DMS153 (cell line): ENCODE data around the gene NSG1.

Source experiments
- DNase-seq: peaks from one replicate; lab custom pipeline; 2025; lab: John Stamatoyannopoulos, UW

Gene NSG1

DNA sequence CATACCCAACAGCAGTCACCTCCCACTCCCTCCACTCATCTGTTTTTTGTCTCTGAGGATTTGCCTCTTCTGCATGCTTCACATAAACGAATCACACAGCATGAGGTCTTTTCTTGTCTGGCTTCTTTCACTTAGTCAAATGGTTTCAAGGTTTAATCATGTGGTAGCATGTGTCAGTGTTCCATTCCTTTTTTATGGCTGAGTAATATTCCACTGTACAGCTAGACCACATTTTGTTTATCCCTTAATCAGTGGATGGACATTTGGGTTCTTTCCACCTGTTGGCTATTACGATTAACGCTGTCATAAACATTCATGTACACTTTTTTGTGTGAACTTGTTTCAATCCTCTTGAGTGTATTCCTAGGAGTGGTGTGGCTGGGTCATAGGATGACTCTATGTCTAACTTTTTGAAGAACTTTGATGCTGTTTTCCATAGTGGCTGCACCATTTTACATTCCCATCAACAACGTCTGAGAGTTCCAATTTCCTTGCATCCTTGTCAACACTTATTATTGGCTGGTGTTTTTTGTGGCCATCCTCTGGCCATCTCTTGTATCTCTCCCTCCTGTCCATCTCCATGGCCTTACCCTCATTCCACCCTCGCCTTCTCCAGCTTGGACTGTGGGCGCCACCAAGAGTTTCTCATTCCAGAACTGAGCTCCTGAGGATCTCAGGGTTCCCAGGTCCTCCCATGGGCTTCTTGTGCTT, 12.4 kb upstream of the NSG1 start:
- DNase-seq, result no peak

- DNase-seq, result no peak
These were observed 10.8 kb upstream of the NSG1 start for GRCh38 chr4:4376074-4376473.

GRCh38 chr4:4377191-4377590, 9.7 kb upstream of the NSG1 start:
- no peak for DNase-seq

DNA sequence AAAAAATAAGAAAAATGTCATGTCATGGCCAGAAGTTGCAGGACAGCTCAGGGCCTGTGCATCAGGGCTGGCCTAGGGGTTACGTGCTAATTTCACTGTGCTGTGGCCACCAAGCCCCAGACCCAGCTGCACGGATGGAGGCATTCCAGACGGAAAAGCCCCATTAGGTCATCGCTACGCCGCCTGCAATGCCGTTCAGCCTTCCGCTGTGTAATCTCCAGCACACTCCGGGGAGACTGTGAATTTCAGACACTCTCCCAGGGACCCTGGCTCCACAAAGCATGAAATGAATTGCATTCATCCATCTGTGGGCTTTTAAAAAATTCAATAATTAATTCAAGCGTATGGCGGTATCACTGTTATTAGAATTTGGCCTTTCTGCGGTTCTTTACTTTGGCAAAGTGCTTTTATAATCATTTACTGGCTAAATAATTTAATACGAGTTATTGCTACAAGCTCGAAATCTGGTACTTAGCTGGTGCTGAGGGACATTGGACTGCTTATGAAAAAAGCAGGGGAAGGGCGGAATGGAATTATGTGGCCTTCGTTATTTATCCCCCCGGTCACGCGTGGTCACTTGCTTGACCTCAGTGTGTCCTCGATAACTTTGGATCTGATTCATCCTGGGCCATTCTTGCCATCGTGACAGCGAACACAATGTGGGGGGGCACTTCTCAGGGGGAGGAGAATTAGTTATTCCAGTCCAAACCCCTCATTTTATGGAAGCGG, 9.0 kb upstream of the NSG1 start:
- DNase-seq, result no peak

DNA sequence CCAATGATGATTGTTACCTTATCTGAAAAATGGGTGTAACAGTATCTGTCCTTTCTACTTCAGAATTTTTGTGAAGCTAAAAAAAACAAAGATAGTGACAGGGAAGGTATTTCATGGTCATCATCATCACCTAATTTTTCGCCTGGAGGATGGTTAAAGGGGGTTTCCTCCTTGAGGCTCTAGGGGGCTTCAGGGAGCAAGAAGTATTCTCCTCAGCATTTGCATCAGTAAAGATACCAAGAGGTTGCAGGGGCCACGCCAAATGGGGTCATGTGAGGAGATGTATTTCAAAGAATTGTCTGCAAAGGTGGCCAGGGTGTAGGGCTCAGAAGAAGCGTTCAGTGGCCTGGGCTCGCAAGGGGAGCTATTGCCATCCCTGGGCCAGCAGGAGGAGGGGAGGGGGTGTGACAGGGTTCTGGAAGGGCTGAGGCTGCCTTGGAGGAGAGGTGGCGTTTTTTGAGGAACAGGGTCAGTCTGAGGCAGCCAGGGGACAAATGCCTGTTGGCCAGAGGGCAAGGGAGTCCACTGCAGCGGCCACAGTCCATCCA, 7.3 kb upstream of the NSG1 start:
- DNase-seq, result no peak

- DNase-seq, result no peak
These were observed 3.8 kb upstream of the NSG1 start for GRCh38 chr4:4383085-4383484.

GRCh38 chr4:4384837-4385236, 2.1 kb upstream of the NSG1 start:
- no peak for DNase-seq

GRCh38 chr4:4385729-4386295, 1.1 kb upstream of the NSG1 start:
- DNase-seq, result no peak

DNA sequence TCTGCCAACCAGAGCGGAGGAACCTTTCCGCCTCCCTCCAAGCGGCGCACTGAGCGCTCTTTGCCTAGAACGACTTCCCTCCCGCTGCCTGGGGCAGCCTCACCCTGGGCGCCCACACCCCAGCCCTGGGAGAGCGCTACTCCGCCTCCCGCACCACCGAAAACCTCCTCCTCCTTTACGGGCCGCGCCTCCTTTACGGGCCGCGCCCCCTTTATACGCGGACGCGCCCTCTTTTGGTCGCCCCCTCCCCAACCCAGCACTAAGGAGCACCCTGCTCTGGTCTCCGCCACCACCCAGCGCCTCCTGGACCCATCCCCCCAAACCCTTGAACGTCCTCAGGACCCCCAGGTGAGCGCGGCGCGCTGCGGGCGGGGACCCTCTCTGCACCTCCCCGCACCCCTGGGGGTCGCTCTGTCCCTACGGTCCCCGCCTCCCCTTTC, 586 bp upstream of the NSG1 start:
- DNase-seq, result no peak

DNA sequence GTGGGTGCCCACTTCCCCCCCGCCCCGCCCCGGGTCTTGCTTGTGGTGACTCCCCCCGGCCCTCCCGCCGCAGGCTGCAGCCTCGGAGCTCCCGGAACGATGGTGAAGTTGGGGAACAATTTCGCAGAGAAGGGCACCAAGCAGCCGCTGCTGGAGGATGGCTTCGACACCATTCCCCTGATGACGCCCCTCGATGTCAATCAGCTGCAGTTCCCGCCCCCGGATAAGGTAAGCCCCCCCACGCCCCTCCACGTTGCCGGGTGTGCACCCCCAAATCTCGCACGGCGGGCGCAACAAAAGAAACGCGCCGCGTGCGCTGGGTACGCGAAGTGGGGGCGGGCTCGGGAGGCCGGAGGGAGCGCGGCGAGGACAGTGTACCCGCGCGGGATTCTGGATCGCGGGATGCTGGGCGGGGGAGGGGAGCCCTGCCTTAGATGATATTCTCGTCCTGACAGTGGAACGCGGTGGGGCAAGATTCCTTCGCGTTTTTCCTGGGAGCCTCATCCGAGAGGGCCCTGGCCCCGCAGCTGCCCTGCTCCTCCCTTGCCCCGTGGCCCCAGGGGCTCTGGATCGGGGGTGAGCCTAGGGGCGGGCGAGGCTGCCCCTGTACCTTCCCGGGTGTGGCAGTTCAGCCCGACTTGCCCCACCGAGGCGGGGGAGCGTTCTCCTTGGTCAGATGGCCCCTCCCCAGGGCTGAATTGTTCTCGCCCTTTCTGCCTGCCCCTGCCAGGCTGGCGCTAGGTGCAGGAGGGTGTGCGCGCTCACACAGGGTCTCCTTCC, 819 bp downstream of the NSG1 start:
- DNase-seq, result no peak

DNA sequence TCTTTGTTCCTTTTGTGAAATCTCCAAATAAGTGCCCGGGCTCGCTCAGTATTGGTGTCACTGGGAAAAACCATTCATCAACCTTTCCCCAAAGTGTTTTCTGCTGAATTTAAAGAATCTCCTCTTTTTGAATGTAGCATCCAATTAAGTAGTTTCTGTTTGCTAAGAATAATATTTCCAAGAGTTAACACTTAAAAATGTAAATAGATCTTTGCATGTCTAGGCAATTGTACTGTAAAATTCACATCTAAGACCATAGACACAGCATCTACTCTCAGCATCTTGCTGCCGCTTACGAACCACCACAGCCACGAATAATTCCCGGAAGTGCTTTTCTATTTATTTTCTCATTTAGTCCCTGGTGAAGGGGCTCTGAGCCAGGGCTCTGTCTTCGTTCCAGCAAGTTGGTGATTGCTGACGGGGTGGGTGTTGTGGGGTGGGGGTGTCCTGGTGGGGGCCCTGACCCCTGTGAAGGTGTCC, 1.4 kb downstream of the NSG1 start:
- peak; percentile 4 for DNase-seq

DNA sequence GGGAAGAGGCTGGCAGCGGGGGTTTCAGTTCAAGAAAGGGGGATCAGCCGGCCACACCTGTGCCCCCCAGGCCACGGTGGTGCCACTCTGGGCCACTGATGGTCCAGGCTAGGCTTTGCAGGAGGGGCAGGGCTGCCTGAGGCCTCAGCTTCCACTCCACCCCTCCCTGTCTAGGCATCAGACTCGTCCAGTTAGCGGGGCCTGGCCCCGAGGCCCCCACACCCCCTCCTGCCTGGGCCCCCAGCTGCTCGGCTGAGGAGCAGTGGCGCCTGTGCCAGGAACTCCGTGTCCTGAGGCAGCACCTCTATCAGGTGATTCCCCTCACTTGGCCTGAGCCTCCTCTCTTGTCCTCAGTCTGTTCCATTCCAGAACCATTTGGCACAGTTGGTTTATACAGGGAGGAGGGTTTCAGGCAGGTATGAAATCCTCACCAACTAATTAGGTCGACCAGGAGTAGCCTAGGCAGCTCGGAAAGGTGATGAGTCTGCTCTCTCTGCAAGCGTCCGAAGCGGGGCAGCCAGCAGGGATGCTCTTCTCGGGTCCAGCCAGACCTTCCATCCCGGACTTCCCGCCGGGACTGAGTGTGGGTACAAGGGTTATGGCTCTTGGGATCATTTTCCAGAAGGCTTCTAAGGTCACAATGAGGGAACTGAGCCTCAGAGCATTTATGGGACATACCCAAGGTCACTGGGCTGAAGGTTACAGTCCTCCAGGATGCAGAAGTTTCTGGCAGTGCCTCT, 2.1 kb downstream of the NSG1 start:
- DNase-seq, result no peak

DNA sequence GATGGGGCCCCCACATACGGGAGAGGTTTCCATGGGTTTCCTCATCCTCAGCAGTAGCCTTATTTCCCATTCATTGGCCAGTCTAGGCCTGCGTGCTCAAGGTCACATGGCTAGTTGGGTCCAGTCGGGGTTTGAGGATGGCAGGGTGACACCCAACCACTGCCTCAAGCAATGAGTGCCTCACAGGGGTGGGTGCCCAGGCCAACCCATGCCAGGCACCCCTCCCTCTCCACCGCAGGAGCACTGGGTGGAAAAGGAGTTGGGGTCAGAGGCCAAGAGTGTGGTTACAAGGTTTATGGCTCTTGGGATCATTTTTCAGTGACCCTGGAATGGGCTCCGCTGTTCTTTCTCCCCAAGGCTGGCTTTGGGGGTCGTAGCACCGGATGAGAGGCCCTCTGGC, 3.1 kb downstream of the NSG1 start:
- DNase-seq, result no peak

DNA sequence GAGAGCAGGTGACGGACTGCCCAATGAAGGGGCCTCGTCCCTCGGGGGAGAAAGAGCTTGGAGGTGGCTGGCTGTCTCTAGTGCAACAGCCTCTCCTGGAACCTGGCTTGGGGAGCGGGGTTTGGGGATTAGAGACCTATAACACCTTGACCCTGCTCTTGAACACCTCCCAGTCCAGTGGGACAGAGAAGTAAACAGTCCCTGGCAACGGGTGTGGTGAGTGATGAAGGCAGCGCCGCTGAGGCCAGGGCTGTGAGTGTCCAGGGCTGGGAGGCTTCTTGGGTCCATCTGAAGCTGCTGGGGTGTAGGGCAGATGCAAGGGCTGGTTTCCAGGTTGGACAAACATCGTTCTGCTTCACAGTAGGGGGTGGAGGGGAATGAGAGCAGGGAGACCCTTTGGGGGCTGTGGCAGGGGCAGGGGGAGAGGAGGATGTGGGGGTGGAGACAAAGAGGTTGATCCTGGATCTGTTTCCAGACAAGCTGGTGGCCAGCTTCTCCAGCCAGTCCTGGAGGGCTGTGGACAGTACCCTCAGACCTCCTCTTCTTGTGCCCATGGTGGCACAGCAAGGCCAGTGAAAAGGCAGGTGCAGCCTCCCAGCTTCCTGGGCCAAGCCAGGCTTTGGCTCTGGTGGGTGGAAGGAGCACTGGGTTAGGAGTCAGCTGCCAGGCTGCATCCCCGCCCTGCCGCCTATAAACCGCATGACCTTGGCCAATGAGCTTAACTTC, 3.8 kb downstream of the NSG1 start:
- no peak for DNase-seq

- no peak for DNase-seq
These were observed 5.0 kb downstream of the NSG1 start for GRCh38 chr4:4391866-4392265.

DNA sequence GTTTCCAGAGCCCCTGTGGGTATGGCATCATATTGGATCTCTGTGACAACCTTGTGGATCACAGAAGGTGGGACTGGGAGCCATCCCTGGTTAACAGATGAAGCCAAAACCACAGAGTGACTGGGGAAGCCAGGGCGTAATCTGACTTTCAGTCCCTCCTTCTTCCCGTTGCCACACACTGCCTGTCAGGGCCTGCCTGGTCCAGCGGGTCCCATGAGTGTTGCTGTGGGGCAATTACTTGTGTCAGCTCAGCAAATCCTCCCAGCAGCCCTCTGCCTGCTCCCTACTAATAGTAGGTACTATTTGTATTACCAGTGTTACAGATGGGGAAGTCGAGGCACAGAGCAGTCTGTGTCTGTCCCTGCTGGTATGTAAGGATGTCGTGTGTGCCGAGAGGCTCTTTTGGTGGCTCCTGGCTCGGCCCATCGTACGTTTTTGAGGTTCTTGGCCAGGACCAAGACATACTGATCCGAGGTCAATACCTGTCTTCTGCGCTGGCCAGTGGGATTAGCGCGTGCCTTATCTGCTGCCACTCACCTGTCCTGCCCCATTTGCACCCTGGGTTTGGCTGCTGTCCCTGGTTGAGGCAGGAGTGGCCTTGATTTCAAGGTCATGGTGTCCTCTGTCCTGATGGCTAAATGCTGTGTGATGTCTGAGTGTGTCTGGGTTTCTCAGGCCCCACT, 5.7 kb downstream of the NSG1 start:
- no peak for DNase-seq

DNA sequence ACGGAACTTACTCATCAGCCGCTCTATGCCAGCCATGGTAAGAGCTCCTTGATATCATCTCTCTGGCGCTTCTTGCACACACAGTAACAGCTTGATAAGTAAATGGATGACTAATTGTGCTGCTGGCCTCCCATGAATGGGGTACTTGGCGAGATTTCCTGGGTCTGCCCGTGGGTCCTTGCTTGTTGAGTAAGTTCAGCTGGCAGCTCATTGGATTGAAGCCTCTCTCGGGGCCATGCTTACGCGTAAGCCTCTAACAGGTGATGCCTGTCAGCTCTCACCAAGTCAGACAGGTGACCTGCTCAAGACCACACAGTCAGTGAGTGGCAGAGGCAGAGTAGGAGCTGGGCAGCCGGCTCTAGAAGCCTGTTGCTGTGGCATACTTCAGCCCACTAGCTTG, 7.7 kb downstream of the NSG1 start:
- DNase-seq, result no peak

DNA sequence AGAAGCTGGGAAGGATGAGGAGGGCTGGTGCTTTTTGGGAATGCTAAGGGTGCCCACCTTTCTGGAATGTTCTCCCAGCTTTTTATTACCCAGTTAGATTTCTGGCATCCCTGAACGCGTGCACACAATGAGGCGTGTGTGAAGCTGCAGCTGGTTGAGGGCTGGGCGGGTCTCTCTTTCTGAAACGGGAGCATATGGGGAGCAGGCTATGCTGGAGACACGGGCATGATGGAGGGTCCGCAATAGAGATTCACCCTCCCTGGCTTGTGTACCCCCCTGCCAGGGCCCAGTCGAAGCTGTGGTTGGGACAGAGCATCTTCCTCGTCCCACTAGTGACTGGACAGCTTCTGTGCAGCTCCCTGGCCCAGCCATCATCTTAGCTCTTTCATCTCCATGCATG, 8.5 kb downstream of the NSG1 start:
- DNase-seq, result no peak

- DNase-seq, result peak; percentile 24
These were observed 9.1 kb downstream of the NSG1 start for GRCh38 chr4:4395849-4396627.
